Neural cell (in vitro differentiated cells): ENCODE data around the gene TFCP2L1.

Experiments used
- EZH2 ChIP-seq: fragments of 200-600, 300-800 bp; shearing (Covaris generic), sonication (generic); IDR thresholded peaks from 2 replicates; pipeline ENCODE4 v1.6.1; 2014; ENCODE audit warnings: antibody characterized with exemption, low read length, borderline replicate concordance, mild to moderate bottlenecking; ENCODE audit not compliant: insufficient read depth, poor library complexity, severe bottlenecking
- MXI1 ChIP-seq: fragments of 450-650 bp; conservative IDR thresholded peaks from 2 replicates; pipeline ENCODE4 v1.6.1; 2014; ENCODE audit warnings: antibody characterized with exemption, mild to moderate bottlenecking; ENCODE audit not compliant: poor library complexity, severe bottlenecking
- POLR2AphosphoS5 ChIP-seq: IDR thresholded peaks from 2 replicates; pipeline ENCODE4 v1.6.1; 2012
- TF ChIP-seq, protein P1 (sequence below): fragments of 450-650 bp; IDR thresholded peaks from 2 replicates; pipeline ENCODE4 v1.5.1; 2014; ENCODE audit warnings: antibody characterized with exemption, mild to moderate bottlenecking, moderate library complexity; ENCODE audit not compliant: poor library complexity, severe bottlenecking

DNA sequence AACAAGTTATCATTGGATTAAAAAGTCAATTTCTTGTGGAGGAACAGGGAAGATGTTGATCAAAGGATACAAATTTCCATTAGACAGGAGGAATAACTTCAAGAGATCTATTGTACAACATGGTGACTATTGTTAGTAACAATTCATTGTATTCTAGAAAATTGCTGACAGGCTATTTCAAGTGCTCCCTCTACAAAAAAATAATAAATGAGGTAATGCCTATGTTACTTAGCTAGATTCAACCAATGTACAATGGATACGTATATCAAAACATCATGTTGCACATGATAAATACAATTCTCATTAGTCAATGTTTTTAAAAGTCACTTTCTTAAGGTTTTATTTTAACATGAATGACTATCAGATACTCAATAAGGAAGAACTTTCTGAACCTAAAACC is 33.5 kb downstream of the TFCP2L1 start:
- TF ChIP-seq POLR2AphosphoS5 (no peak), MXI1 (no peak), EZH2 (no peak)
- TF ChIP-seq, protein P1, sequence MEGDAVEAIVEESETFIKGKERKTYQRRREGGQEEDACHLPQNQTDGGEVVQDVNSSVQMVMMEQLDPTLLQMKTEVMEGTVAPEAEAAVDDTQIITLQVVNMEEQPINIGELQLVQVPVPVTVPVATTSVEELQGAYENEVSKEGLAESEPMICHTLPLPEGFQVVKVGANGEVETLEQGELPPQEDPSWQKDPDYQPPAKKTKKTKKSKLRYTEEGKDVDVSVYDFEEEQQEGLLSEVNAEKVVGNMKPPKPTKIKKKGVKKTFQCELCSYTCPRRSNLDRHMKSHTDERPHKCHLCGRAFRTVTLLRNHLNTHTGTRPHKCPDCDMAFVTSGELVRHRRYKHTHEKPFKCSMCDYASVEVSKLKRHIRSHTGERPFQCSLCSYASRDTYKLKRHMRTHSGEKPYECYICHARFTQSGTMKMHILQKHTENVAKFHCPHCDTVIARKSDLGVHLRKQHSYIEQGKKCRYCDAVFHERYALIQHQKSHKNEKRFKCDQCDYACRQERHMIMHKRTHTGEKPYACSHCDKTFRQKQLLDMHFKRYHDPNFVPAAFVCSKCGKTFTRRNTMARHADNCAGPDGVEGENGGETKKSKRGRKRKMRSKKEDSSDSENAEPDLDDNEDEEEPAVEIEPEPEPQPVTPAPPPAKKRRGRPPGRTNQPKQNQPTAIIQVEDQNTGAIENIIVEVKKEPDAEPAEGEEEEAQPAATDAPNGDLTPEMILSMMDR: no peak
